ENCODE measurements around the gene ODAD2.

- TF ChIP-seq EP300 (IDR thresholded peaks at IDR 0.05; ENCODE audit: low read depth) (no peak), CTCF (IDR thresholded peaks at IDR 0.05) (no peak), POLR2A (IDR thresholded peaks at IDR 0.05) (no peak)
These were observed 166.1 kb downstream of the ODAD2 start for GRCh38 chr10:27832826-27833225.

All from transverse colon (tissue), 3 donors.